Ishikawa (cell line): Measurements from ENCODE around the gene TYSND1.

Source experiments
- CEBPB ChIP-seq: IDR thresholded peaks from 2 replicates; pipeline ENCODE4 v1.6.1; 2012
- CREB1 ChIP-seq: IDR thresholded peaks from 2 replicates; pipeline ENCODE4 v1.6.1; 2012; ENCODE audit warnings: low read depth
- EGR1 ChIP-seq: IDR thresholded peaks from 2 replicates; pipeline ENCODE4 v1.6.1; 2012
- EP300 ChIP-seq: IDR thresholded peaks from 2 replicates; pipeline ENCODE4 v1.6.1; 2012; ENCODE audit warnings: borderline replicate concordance
- FOXM1 ChIP-seq: IDR thresholded peaks from 2 replicates; pipeline ENCODE4 v1.6.1; 2012; ENCODE audit warnings: low read depth, borderline replicate concordance
- TAF1 ChIP-seq: IDR thresholded peaks from 2 replicates; pipeline ENCODE4 v1.6.1; 2012; ENCODE audit warnings: low read depth, mild to moderate bottlenecking
- TCF12 ChIP-seq: IDR thresholded peaks from 2 replicates; pipeline ENCODE4 v1.6.1; 2012; ENCODE audit warnings: low read depth
- TEAD4 ChIP-seq: IDR thresholded peaks from 2 replicates; pipeline ENCODE4 v1.6.1; 2012
- YY1 ChIP-seq: IDR thresholded peaks from 2 replicates; pipeline ENCODE4 v1.6.1; 2012; ENCODE audit warnings: low read depth
- ZBTB7A ChIP-seq: IDR thresholded peaks from 2 replicates; pipeline ENCODE4 v1.6.1; 2012; ENCODE audit warnings: low read depth
- TF ChIP-seq, protein P1 (sequence below): IDR thresholded peaks from 2 replicates; pipeline ENCODE4 v1.6.1; 2012
- TF ChIP-seq, protein P2 (sequence below): IDR thresholded peaks from 2 replicates; pipeline ENCODE4 v1.6.1; 2012; ENCODE audit warnings: low read depth, mild to moderate bottlenecking

DNA sequence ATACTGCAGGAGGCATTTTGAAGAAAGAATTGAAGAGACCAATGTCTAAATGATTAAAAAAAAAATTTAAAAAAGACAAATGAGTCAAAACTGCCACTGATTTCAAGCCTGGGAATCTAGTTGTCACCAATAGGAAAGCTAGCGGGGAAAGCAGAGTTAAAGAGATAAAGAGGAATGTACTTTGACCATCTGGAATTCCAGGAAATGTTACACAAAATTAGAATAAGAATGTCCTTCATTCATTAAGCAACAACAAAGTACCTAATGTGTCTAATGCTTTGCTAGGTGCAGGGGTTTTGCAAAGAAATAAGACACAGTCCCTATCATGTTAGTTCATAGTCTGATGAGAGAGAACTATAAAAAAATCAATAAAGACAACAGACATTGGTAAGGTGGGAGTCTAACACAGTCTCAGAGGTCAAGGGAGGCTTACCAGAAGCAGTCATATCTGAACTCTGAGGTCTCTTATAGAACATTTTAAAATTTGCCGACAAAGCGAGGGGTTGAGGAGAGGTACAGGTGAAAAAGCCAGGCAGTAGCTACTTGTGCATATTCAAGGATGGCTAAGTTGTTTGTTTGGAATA lies 8.8 kb upstream of the TYSND1 start:
- TF ChIP-seq EP300: no peak
- no peak for TF ChIP-seq FOXM1
- TF ChIP-seq YY1: no peak
- TF ChIP-seq ZBTB7A: no peak
- TF ChIP-seq, protein P1, sequence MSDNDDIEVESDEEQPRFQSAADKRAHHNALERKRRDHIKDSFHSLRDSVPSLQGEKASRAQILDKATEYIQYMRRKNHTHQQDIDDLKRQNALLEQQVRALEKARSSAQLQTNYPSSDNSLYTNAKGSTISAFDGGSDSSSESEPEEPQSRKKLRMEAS: no peak
- TF ChIP-seq CREB1: no peak
- no peak for TF ChIP-seq TAF1
- TF ChIP-seq, protein P2, sequence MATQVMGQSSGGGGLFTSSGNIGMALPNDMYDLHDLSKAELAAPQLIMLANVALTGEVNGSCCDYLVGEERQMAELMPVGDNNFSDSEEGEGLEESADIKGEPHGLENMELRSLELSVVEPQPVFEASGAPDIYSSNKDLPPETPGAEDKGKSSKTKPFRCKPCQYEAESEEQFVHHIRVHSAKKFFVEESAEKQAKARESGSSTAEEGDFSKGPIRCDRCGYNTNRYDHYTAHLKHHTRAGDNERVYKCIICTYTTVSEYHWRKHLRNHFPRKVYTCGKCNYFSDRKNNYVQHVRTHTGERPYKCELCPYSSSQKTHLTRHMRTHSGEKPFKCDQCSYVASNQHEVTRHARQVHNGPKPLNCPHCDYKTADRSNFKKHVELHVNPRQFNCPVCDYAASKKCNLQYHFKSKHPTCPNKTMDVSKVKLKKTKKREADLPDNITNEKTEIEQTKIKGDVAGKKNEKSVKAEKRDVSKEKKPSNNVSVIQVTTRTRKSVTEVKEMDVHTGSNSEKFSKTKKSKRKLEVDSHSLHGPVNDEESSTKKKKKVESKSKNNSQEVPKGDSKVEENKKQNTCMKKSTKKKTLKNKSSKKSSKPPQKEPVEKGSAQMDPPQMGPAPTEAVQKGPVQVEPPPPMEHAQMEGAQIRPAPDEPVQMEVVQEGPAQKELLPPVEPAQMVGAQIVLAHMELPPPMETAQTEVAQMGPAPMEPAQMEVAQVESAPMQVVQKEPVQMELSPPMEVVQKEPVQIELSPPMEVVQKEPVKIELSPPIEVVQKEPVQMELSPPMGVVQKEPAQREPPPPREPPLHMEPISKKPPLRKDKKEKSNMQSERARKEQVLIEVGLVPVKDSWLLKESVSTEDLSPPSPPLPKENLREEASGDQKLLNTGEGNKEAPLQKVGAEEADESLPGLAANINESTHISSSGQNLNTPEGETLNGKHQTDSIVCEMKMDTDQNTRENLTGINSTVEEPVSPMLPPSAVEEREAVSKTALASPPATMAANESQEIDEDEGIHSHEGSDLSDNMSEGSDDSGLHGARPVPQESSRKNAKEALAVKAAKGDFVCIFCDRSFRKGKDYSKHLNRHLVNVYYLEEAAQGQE: no peak
- TF ChIP-seq TEAD4: no peak
- no peak for TF ChIP-seq CEBPB
- TF ChIP-seq EGR1: no peak
- TF ChIP-seq TCF12: no peak
